Progenitor cell of endocrine pancreas (in vitro differentiated cells): ENCODE measurements around the gene BTBD2. TPM values are rescaled to one million over a fixed set of nuclear protein-coding genes. Genes with fewer than 3 reads are reported as not detected.

Experiments
- DNase-seq: peaks from one replicate; pipeline ENCODE4 v3.0.0; 2021; ENCODE audit warnings: low spot score; ENCODE audit not compliant: unreplicated experiment
- H3K27ac Mint-ChIP-seq: 2 replicates; pipeline ENCODE4 v1.8.0; 2021; ENCODE audit warnings: mild to moderate bottlenecking, moderate library complexity, mixed read lengths
- H3K27me3 Mint-ChIP-seq: 2 replicates; pipeline ENCODE4 v1.8.0; 2021; ENCODE audit warnings: mixed read lengths
- H3K36me3 Mint-ChIP-seq: 2 replicates; pipeline ENCODE4 v1.8.0; 2022; ENCODE audit warnings: mixed read lengths; ENCODE audit not compliant: insufficient read depth
- H3K4me1 Mint-ChIP-seq: 2 replicates; pipeline ENCODE4 v1.8.0; 2021; ENCODE audit warnings: low read depth, mixed read lengths
- H3K4me3 Mint-ChIP-seq: 2 replicates; pipeline ENCODE4 v1.8.0; 2021; ENCODE audit warnings: low read depth, mild to moderate bottlenecking, moderate library complexity, mixed read lengths
- H3K9me3 Mint-ChIP-seq: 2 replicates; pipeline ENCODE4 v1.8.0; 2021; ENCODE audit warnings: low read depth, mixed read lengths
- CTCF ChIP-seq: fragments of 200-600 bp; sonication (generic); IDR thresholded peaks from one replicate; pipeline ENCODE4 v1.5.0; 2021; ENCODE audit warnings: antibody characterized with exemption, mild to moderate bottlenecking; ENCODE audit not compliant: unreplicated experiment
- total RNA-seq: library from RNA; stranded (reverse); gene quantifications from 2 replicates; pipeline ENCODE4 v1.2.1, GENCODE V29; 2021

BTBD2 gene
- total RNA-seq, 1 donor from 2014 or later = 125 TPM

GRCh38 chr19:1986357-1987162 lies 29.0 kb downstream of the BTBD2 start:
- no peaks in the 10 kb centered on the region for H3K9me3 Mint-ChIP-seq
- no peak overlapping the region for H3K4me3 Mint-ChIP-seq
- no peaks in the 10 kb centered on the region for H3K4me1 Mint-ChIP-seq
- DNase-seq = no peak
- peaks cover 14% of the 10 kb centered on the region for H3K36me3 Mint-ChIP-seq
- H3K27ac Mint-ChIP-seq = no peak overlapping the region
- TF ChIP-seq CTCF = no peak
- no peaks in the 10 kb centered on the region for H3K27me3 Mint-ChIP-seq

GRCh38 chr19:1985588-1986356 lies 29.7 kb downstream of the BTBD2 start:
- H3K27me3 Mint-ChIP-seq = no peaks in the 10 kb centered on the region
- DNase-seq = no peak
- H3K4me3 Mint-ChIP-seq = no peak overlapping the region
- H3K4me1 Mint-ChIP-seq = no peaks in the 10 kb centered on the region
- no peak for TF ChIP-seq CTCF
- peaks cover 16% of the 10 kb centered on the region for H3K36me3 Mint-ChIP-seq
- no peaks in the 10 kb centered on the region for H3K9me3 Mint-ChIP-seq
- no peak overlapping the region for H3K27ac Mint-ChIP-seq

GRCh38 chr19:1984357-1984756 lies 31.2 kb downstream of the BTBD2 start:
- no peak for DNase-seq
- Mint-ChIP-seq H3K27me3 (no peaks in the 10 kb centered on the region), H3K9me3 (no peaks in the 10 kb centered on the region), H3K4me3 (no peak overlapping the region), H3K36me3 (peaks cover 16% of the 10 kb centered on the region), H3K27ac (no peak overlapping the region), H3K4me1 (no peaks in the 10 kb centered on the region)
- TF ChIP-seq CTCF = no peak

- Mint-ChIP-seq H3K27ac (no peak overlapping the region), H3K4me1 (no peaks in the 10 kb centered on the region), H3K36me3 (peaks cover 15% of the 10 kb centered on the region), H3K27me3 (no peaks in the 10 kb centered on the region), H3K4me3 (no peak overlapping the region), H3K9me3 (no peaks in the 10 kb centered on the region)
- no peak for TF ChIP-seq CTCF
- no peak for DNase-seq
These were observed 34.3 kb downstream of the BTBD2 start for GRCh38 chr19:1981253-1981652.

GRCh38 chr19:1980809-1981181 lies 34.7 kb downstream of the BTBD2 start:
- no peak for TF ChIP-seq CTCF

More at GRCh38 chr19:1980809-1981181, 34.7 kb downstream of the BTBD2 start:
- no peak for DNase-seq
- Mint-ChIP-seq H3K27me3 (no peaks in the 10 kb centered on the region), H3K27ac (no peak overlapping the region), H3K36me3 (peaks cover 13% of the 10 kb centered on the region), H3K9me3 (no peaks in the 10 kb centered on the region), H3K4me1 (no peaks in the 10 kb centered on the region), H3K4me3 (no peak overlapping the region)
